Endothelial cell of umbilical vein (primary cell): ENCODE measurements around the gene MICB. TPM values are rescaled to one million over a fixed set of nuclear protein-coding genes. Genes with fewer than 3 reads are reported as not detected.

ENCODE experiments used
- BruUV-seq: library from RNA; stranded (reverse); fragments of 400-500 nt; replicated peaks from 2 replicates; lab custom pipeline; 2021; lab: Mats Ljungman, UMichigan
- CTCF ChIA-PET: fragments of 300-600, 350-600 bp; sonication (Branson Sonifier 250); formaldehyde crosslinking; loops from one replicate; lab custom pipeline; 2021; ENCODE audit warnings: antibody characterized with exemption, inconsistent platforms; lab: Charles Lee
- POLR2A ChIA-PET: fragments of 300-600, 350-600 bp; sonication (Branson Sonifier 250); formaldehyde crosslinking; loops from one replicate; lab custom pipeline; 2021; ENCODE audit warnings: antibody characterized with exemption, inconsistent platforms; lab: Charles Lee
- DNase-seq: peaks from one replicate; pipeline ENCODE4 v3.0.0-alpha.2; 2011; ENCODE audit warnings: low read depth, low spot score
- FAIRE-seq: peaks from 2 replicates; lab custom pipeline; 2011; peaks lifted over from hg19 to GRCh38; lab: Jason Lieb, UNC
- H2AFZ ChIP-seq: 2 replicates; pipeline ENCODE4 v1.6.0; 2012; ENCODE audit warnings: low read depth, low read length, control low read depth, inconsistent platforms
- H3K27ac ChIP-seq: 2 replicates; pipeline ENCODE4 v1.5.1; 2011; ENCODE audit warnings: low read depth, mild to moderate bottlenecking, control low read depth, low read length, moderate library complexity; ENCODE audit not compliant: insufficient read depth
- H3K27me3 ChIP-seq, 2 experiments: 2 replicates each; pipeline versions ENCODE4 v1.6.0 to v1.6.1; 2011; ENCODE audit warnings: low read length in 2 of 2, mixed read lengths in 1 of 2; ENCODE audit not compliant: control insufficient read depth in 2 of 2, insufficient read depth in 2 of 2
- H3K36me3 ChIP-seq, 2 experiments: 2 replicates in 1 of 2; 3 replicates in 1 of 2; pipeline ENCODE4 v1.5.1; 2011; ENCODE audit warnings: low read length in 2 of 2, mild to moderate bottlenecking in 1 of 2, moderate library complexity in 1 of 2; ENCODE audit not compliant: control insufficient read depth in 2 of 2, insufficient read depth in 2 of 2; ENCODE audit errors: extremely low read depth in 1 of 2
- H3K4me1 ChIP-seq: 3 replicates; pipeline ENCODE4 v1.5.1; 2011; ENCODE audit warnings: mild to moderate bottlenecking, low read length; ENCODE audit not compliant: control insufficient read depth, insufficient read depth; ENCODE audit errors: extremely low read depth
- H3K4me2 ChIP-seq: 2 replicates; pipeline ENCODE4 v1.6.1; 2011; ENCODE audit warnings: low read length, control low read depth, mixed read lengths; ENCODE audit not compliant: insufficient read depth
- H3K4me3 ChIP-seq, 3 experiments: fragments of 200-600 bp in 1 of 3; sonication (generic), shearing (Covaris generic) in 1 of 3; replicated peaks in 1 of 3; 2 replicates each; pipeline ENCODE4 v1.5.1; 2011 to 2016; ENCODE audit warnings: control low read depth in 3 of 3, low read length in 3 of 3, mild to moderate bottlenecking in 2 of 3, inconsistent platforms in 1 of 3, low read depth in 1 of 3, moderate library complexity in 1 of 3; ENCODE audit not compliant: insufficient read depth in 1 of 3
- H3K79me2 ChIP-seq: 2 replicates; pipeline ENCODE4 v1.6.0; 2012; ENCODE audit warnings: low read length, inconsistent platforms; ENCODE audit not compliant: control insufficient read depth, insufficient read depth
- H3K9ac ChIP-seq: replicated peaks from 2 replicates; pipeline ENCODE3; 2011; ENCODE audit warnings: low read length, control low read depth; ENCODE audit not compliant: insufficient read depth; ENCODE audit errors: extremely low read depth
- H3K9me1 ChIP-seq: replicated peaks from 3 replicates; pipeline ENCODE4 v1.6.0; 2011; ENCODE audit warnings: mild to moderate bottlenecking, low read length; ENCODE audit not compliant: control insufficient read depth, insufficient read depth; ENCODE audit errors: extremely low read depth
- H3K9me3 ChIP-seq: replicated peaks from 2 replicates; pipeline ENCODE4 v1.5.1; 2012; ENCODE audit warnings: low read length, inconsistent platforms; ENCODE audit not compliant: control insufficient read depth, insufficient read depth
- H4K20me1 ChIP-seq: replicated peaks from 2 replicates; pipeline ENCODE3; 2011; ENCODE audit warnings: mild to moderate bottlenecking, low read length; ENCODE audit not compliant: control insufficient read depth, insufficient read depth; ENCODE audit errors: extremely low read depth
- CTCF ChIP-seq, 2 donors: IDR thresholded peaks; 1 replicate in 1 of 2; 2 replicates in 1 of 2; pipeline ENCODE4 v1.5.1; 2011; ENCODE audit warnings: low read length in 2 of 2, mild to moderate bottlenecking in 2 of 2, moderate library complexity in 2 of 2, control low read depth in 1 of 2, inconsistent platforms in 1 of 2, low read depth in 1 of 2; ENCODE audit not compliant: insufficient read depth in 1 of 2; ENCODE audit errors: extremely low read depth in 1 of 2
- EZH2 ChIP-seq: IDR thresholded peaks from 2 replicates; pipeline ENCODE4 v1.6.1; 2012; ENCODE audit warnings: borderline replicate concordance, low read depth, mild to moderate bottlenecking, moderate library complexity, low read length, inconsistent platforms; ENCODE audit not compliant: severe bottlenecking
- FOS ChIP-seq: IDR thresholded peaks from 2 replicates; pipeline ENCODE4 v1.6.1; 2011; ENCODE audit warnings: mild to moderate bottlenecking, low read length, moderate library complexity, borderline replicate concordance; ENCODE audit not compliant: insufficient read depth
- GATA2 ChIP-seq: IDR thresholded peaks from 2 replicates; pipeline ENCODE4 v1.7.0; 2011; ENCODE audit warnings: low read depth, mild to moderate bottlenecking, moderate library complexity, mixed read lengths, low read length; ENCODE audit not compliant: insufficient read length, insufficient read depth
- JUN ChIP-seq: IDR thresholded peaks from 2 replicates; pipeline ENCODE4 v1.6.1; 2011; ENCODE audit warnings: borderline replicate concordance, low read depth; ENCODE audit not compliant: insufficient read length, insufficient read depth
- MAX ChIP-seq: IDR thresholded peaks from 2 replicates; pipeline ENCODE4 v1.6.1; 2011; ENCODE audit not compliant: insufficient read depth, insufficient read length
- POLR2A ChIP-seq: IDR thresholded peaks from 2 replicates; pipeline ENCODE4 v1.6.1; 2012; ENCODE audit warnings: low read depth, mild to moderate bottlenecking, control low read depth, low read length
- POLR2AphosphoS5 ChIP-seq: IDR thresholded peaks from 2 replicates; pipeline ENCODE4 v1.6.1; 2012; ENCODE audit warnings: low read depth, mild to moderate bottlenecking, control low read depth, low read length, moderate library complexity; ENCODE audit not compliant: insufficient read depth
- dilution Hi-C: fragments of 300-500 bp; cut with MboI; formaldehyde crosslinking; loops from one replicate; pipeline ENCODE4 v1.15.0; 2019; ENCODE audit warnings: low sequenced_read_pairs; ENCODE audit not compliant: extremely low pct_ligation_motif_present
- intact Hi-C: fragments of 100-400 bp; cut with micrococcal nuclease; formaldehyde crosslinking; loops from one replicate; pipeline ENCODE4 v1.10.0; 2022
- polyA plus RNA-seq, 4 experiments: library from polyadenylated mRNA; depleted of rRNA in 3 of 4; stranded (reverse) in 3 of 4; unstranded in 1 of 4; fragments of >200 nt; gene quantifications; 2 replicates each; pipeline versions ENCODE4 v1.2.1 to v1.2.3, GENCODE V29; 2011 to 2012; ENCODE audit warnings: missing spikeins in 1 of 4
- total RNA-seq: library from RNA; stranded (reverse); gene quantifications from 2 replicates; pipeline ENCODE4 v1.2.3, GENCODE V29; 2021

The MICB gene
- total and polyA plus RNA-seq, 2 donors (not counting 3 experiments of a cell fraction or from before 2014, with no cell fraction given), result 32.8 to 36.3 TPM

- peaks cover 69% of the 10 kb centered on the region for H3K4me1 ChIP-seq
- peaks cover 7% of the 10 kb centered on the region for H3K79me2 ChIP-seq
- no peaks in the 10 kb centered on the region for H4K20me1 ChIP-seq
- H3K4me3 ChIP-seq, result peak overlapping the region in 1 of 3 experiments; percentile 29
- DNase-seq (peak; percentile 40), FAIRE-seq (peak; percentile 12)
- no peaks in the 10 kb centered on the region for H3K9me3 ChIP-seq
- peak overlapping the region; percentile 98 for H3K27ac ChIP-seq
- TF ChIP-seq EZH2 (no peak), FOS (no peak), JUN (no peak), GATA2 (no peak), MAX (no peak), CTCF (IDR thresholded peaks at IDR 0.05; ENCODE audit: extremely low read depth in 1 of 2, insufficient read depth in 1 of 2, low read depth in 1 of 2, low read length in 2 of 2) (no peak), POLR2A (no peak), POLR2AphosphoS5 (no peak)
- H3K9ac ChIP-seq, result peak overlapping the region; percentile 82
- no peak overlapping the region for H2AFZ ChIP-seq
- H3K36me3 ChIP-seq, result peaks cover 2 to 10% of the 10 kb centered on the region in 2 experiments
- no peaks in the 10 kb centered on the region for H3K9me1 ChIP-seq
- CTCF ChIA-PET, result interaction anchor here (1.5 to 31.0 kb wide), 3 partner anchors 9 to 29 kb away, joined by 5 to 1517 read pairs (median 31); partner anchors contain the start of genes LST1, LTB, NCR3 and NFKBIL1
- BruUV-seq, result TSS peak; percentile 80
- intact Hi-C loops, result no loop called here
- no peaks in the 10 kb centered on the region for H3K27me3 ChIP-seq
- dilution Hi-C loops, result no loop called here
- H3K4me2 ChIP-seq, result peak overlapping the region; percentile 90
- POLR2A ChIA-PET, result interaction anchor here (0.6 to 0.9 kb wide), 2 partner anchors 21 to 268 kb away, joined by 3 to 5 read pairs; partner anchors contain the start of gene HSPA1B
These were observed 61.6 kb downstream of the MICB start for GRCh38 chr6:31559606-31559957.
